IPS-15b (cell line): Measurements from ENCODE around the gene DIPK1B.
A peak's percentile ranks its signal among the peaks of the same experiment; 100 is the strongest.
"Not testable (repeated sequence)": the region's sequence is repeated elsewhere in the genome, so short reads cannot be mapped to it uniquely, and the experiment has no call there.

Source experiments
- H3K27me3 ChIP-seq: one replicate; pipeline ENCODE4 v1.6.1; 2013; ENCODE audit warnings: low read length; ENCODE audit not compliant: control insufficient read depth, insufficient read depth
- H3K36me3 ChIP-seq: one replicate; pipeline ENCODE4 v1.6.1; 2013; ENCODE audit warnings: low read length; ENCODE audit not compliant: control insufficient read depth, insufficient read depth
- H3K4me1 ChIP-seq: one replicate; pipeline ENCODE4 v1.6.1; 2013; ENCODE audit warnings: mild to moderate bottlenecking, low read length; ENCODE audit not compliant: control insufficient read depth, insufficient read depth
- H3K4me3 ChIP-seq: one replicate; pipeline ENCODE4 v1.5.1; 2013; ENCODE audit warnings: low read depth, low read length
- H3K9ac ChIP-seq: one replicate; pipeline ENCODE4 v1.6.1; 2013; ENCODE audit warnings: low read depth, mild to moderate bottlenecking, low read length
- H3K9me3 ChIP-seq: one replicate; pipeline ENCODE4 v1.6.1; 2013; ENCODE audit warnings: mild to moderate bottlenecking, low read length; ENCODE audit not compliant: control insufficient read depth, insufficient read depth

Gene DIPK1B

GRCh38 chr9:136697821-136698526, 14.4 kb upstream of the DIPK1B start:
- no peak overlapping the region for H3K9ac ChIP-seq

DNA sequence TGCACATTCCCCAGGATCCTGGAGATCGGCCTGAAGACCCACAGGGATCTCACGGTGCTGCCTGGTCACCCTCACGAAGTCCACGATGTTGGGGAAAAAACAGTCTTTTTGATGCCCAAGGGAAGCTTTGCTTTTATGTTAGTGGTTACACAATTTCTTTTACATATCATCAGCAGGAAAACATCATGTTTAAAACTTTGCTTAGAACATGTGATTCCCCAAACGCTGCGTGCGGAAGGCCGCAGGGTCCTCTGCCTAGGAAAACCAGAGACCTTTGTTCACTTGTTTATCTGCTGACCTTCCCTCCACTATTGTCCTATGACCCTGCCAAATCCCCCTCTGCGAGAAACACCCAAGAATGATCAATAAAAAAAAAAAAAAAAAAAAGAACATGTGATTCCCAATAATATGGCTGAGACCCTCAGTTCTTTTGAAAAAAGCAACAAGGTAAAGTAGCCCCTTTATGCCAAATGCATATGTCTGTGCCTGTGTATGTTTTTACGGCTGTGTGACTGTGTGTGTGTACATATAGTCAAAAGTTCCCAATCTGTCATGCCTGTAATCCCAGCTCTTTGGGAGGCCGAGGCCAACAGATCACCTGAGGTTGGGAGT, 13.6 kb upstream of the DIPK1B start:
- H3K27me3 ChIP-seq, result peaks cover 7% of the 10 kb centered on the region
- no peak overlapping the region for H3K9ac ChIP-seq
- no peaks in the 10 kb centered on the region for H3K9me3 ChIP-seq
- H3K4me3 ChIP-seq, result no peak overlapping the region
- H3K36me3 ChIP-seq, result no peaks in the 10 kb centered on the region
- H3K4me1 ChIP-seq, result no peaks in the 10 kb centered on the region

More at GRCh38 chr9:136697821-136698526, 14.4 kb upstream of the DIPK1B start:
- Histone ChIP-seq H3K4me1 (no peaks in the 10 kb centered on the region), H3K36me3 (no peaks in the 10 kb centered on the region), H3K4me3 (no peak overlapping the region), H3K27me3 (peaks cover 7% of the 10 kb centered on the region), H3K9me3 (no peaks in the 10 kb centered on the region)

GRCh38 chr9:136700304-136700703, 12.1 kb upstream of the DIPK1B start:
- Histone ChIP-seq H3K36me3 (no peaks in the 10 kb centered on the region), H3K4me3 (no peak overlapping the region), H3K27me3 (peaks cover 7% of the 10 kb centered on the region), H3K9me3 (no peaks in the 10 kb centered on the region), H3K9ac (no peak overlapping the region), H3K4me1 (no peaks in the 10 kb centered on the region)

DNA sequence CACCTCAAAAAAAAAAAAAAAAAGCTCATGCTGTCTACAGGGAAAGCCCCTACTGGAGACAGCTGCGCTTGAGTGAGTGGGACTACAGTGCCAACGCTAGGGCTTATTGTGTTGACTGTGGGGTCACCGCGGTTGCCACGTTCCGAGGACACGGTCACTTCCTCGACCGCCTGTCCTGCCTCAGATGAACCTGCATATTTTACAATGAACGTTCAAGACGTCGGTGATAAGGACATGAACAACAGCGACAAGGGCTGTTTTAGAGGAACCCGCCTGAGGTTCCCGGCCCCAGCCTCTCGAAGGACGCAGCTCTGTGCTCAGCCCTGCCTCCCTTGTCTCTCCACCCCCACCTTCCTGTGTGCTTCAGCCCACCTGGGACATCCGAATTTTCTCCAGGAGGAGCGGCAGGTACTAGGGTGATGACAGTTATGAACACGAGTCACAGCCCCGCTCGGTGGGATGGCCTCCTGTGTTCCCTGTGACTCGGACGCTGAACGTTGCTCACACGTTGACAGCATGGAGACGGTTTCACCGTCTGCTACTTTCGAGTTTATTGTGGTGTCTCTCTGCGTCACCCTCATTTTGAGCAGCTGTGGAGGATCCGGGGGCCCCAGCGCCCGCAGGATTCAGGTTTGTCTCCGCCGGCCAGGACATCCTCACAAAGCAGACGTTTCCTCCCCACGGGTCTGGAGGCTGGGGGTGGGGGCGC, 11.3 kb upstream of the DIPK1B start:
- no peaks in the 10 kb centered on the region for H3K4me1 ChIP-seq
- H3K9me3 ChIP-seq, result no peaks in the 10 kb centered on the region
- peaks cover 7% of the 10 kb centered on the region for H3K27me3 ChIP-seq
- no peaks in the 10 kb centered on the region for H3K36me3 ChIP-seq
- H3K4me3 ChIP-seq, result peak overlapping the region; percentile 32
- no peak overlapping the region for H3K9ac ChIP-seq

- Histone ChIP-seq H3K4me3 (peak overlapping the region; percentile 32), H3K9me3 (no peaks in the 10 kb centered on the region), H3K9ac (no peak overlapping the region), H3K36me3 (no peaks in the 10 kb centered on the region), H3K27me3 (peaks cover 7% of the 10 kb centered on the region), H3K4me1 (no peaks in the 10 kb centered on the region)
Observed at GRCh38 chr9:136701668-136702053, 10.7 kb upstream of the DIPK1B start.

- Histone ChIP-seq H3K9ac (no peak overlapping the region), H3K9me3 (no peaks in the 10 kb centered on the region), H3K4me3 (no peak overlapping the region), H3K27me3 (peaks cover 7% of the 10 kb centered on the region), H3K36me3 (no peaks in the 10 kb centered on the region), H3K4me1 (no peaks in the 10 kb centered on the region)
Observed at GRCh38 chr9:136703276-136703860, 9.0 kb upstream of the DIPK1B start.

- not testable (repeated sequence) for H3K4me1 ChIP-seq, H3K27me3 ChIP-seq, H3K9me3 ChIP-seq, H3K9ac ChIP-seq, H3K36me3 ChIP-seq, H3K4me3 ChIP-seq
Observed at GRCh38 chr9:136704741-136705140, 7.6 kb upstream of the DIPK1B start.

GRCh38 chr9:136705564-136705963, 6.8 kb upstream of the DIPK1B start:
- H3K9ac ChIP-seq, result no peak overlapping the region
- no peaks in the 10 kb centered on the region for H3K4me1 ChIP-seq
- peaks cover 7% of the 10 kb centered on the region for H3K27me3 ChIP-seq
- H3K36me3 ChIP-seq, result no peaks in the 10 kb centered on the region
- no peak overlapping the region for H3K4me3 ChIP-seq
- H3K9me3 ChIP-seq, result no peaks in the 10 kb centered on the region

DNA sequence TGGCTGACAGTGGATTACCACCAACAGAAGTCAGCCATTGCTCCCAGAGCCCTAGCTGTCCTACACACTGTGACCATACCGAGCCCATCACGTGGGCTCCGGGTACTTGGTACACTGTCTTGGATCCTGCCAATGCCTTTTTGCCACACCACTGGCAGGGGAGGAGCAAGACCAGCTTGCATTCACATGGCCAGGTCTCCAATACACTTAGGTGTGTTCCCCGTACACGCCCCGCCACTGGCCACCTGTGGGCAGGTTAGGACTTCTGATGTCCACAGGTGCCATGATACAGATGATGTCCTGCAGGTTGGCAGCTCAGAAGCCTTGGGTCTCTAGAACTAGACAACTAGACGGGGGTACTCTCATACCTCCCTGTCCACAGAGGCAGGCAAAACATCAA, 5.4 kb upstream of the DIPK1B start:
- Histone ChIP-seq H3K4me1 (no peaks in the 10 kb centered on the region), H3K36me3 (no peaks in the 10 kb centered on the region), H3K27me3 (peaks cover 5% of the 10 kb centered on the region), H3K4me3 (no peak overlapping the region), H3K9me3 (no peaks in the 10 kb centered on the region), H3K9ac (no peak overlapping the region)

GRCh38 chr9:136707849-136708517, 4.4 kb upstream of the DIPK1B start:
- no peaks in the 10 kb centered on the region for H3K4me1 ChIP-seq
- peaks cover 5% of the 10 kb centered on the region for H3K27me3 ChIP-seq
- no peak overlapping the region for H3K9ac ChIP-seq
- H3K4me3 ChIP-seq, result no peak overlapping the region
- no peaks in the 10 kb centered on the region for H3K36me3 ChIP-seq
- no peaks in the 10 kb centered on the region for H3K9me3 ChIP-seq

- Histone ChIP-seq H3K36me3 (peaks cover 8% of the 10 kb centered on the region), H3K9me3 (no peaks in the 10 kb centered on the region), H3K4me3 (no peak overlapping the region), H3K9ac (no peak overlapping the region), H3K4me1 (no peaks in the 10 kb centered on the region), H3K27me3 (peaks cover 5% of the 10 kb centered on the region)
Observed at GRCh38 chr9:136709454-136710109, 2.8 kb upstream of the DIPK1B start.
